HG03060 (cell line): ENCODE measurements around the gene RALA.
A peak's percentile ranks its signal among the peaks of the same experiment; 100 is the strongest.
"Not testable (repeated sequence)": the region's sequence is repeated elsewhere in the genome, so short reads cannot be mapped to it uniquely, and the experiment has no call there.

ENCODE experiments used
- ATAC-seq: cut with Tn5 transposase; IDR thresholded peaks from one replicate; pipeline ENCODE4 v1.9.1; 2021; ENCODE audit warnings: low read depth, moderate number of reproducible peaks; ENCODE audit not compliant: unreplicated experiment

Gene RALA

DNA sequence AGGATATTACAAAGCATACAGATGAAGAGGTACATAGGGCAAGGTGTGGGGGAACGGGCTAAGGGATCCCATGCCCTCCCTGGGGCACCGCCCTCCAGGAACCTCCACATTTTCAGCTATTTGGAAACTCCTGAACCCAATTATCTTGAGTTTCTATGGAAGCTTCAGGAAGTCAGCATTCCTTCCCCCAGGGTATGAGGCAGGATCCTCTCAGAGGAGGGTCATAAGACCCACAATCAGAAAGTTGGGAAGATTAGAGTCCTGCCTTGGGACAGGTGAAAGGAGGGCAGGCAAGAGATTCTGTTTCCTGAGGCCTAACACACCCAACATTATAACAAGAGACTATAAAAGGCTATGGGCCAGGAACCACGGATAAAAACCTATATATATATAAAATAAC is 98.0 kb downstream of the RALA start:
- no peak for ATAC-seq

DNA sequence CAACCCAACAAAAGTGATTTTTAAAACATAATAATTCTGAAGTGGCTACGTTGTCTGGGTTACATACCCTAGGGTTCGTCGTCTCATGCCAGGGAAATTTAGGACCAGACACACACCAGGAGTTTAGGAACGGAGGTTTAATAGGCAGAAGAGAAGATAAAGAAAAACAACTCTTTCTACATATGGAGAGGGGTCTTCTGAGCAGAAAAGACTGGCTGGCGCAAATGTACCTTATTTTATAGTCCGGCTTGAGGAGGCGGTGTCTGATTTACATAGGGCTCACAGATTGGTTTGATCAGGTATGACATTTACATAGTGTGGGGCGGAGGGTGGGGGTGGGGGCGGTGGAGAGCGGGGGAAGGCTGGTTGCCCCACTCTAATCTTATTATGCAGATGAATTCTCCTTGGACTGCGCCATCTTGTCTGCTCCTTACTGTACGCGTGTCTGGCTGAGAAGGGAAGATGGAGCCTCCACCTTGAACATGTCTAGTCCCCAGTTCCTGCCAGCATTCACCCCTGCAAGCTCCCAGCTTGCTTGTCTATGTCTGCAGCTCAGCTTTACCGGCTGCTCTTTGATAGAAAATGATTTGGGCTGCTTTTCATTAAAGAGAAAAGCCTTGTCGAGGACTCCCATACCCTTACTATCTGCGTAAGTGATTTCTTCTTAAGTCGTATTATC is 98.7 kb downstream of the RALA start:
- ATAC-seq: no peak

DNA sequence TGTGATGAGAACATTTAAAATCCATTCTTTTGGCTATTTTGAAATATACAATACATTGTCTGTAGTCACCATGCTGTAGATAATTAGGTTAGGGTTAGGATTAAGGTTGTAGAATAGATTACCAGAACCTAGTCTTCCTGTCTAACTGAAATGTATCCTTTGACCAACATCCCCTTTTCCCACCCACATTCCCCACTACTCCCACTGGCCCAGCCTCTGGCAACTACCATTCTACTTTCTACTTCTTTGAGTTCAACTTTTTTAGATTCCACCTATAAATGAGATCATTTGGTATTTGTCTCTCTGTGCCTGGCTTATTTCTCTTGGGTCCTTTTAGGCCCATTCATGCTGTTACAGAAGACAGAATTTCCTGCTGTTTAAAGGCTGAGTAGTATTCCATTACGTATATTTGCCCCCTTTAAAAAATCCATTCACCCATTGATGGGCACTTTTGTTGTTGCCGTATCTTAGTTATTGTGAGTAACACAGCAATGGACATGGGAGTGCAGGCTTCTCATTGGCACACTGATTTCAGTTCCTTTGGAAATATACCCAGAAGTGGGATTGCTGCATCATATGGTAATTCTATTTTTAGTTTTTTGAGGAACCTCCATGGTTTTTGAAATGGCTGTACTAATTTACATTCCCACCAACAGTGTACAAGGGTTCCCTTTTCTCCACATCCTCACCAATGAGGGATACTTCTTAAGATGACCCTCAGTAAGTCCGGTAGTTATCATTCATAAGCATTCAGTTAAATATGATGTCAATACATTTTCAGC is 104.0 kb downstream of the RALA start:
- ATAC-seq: no peak

DNA sequence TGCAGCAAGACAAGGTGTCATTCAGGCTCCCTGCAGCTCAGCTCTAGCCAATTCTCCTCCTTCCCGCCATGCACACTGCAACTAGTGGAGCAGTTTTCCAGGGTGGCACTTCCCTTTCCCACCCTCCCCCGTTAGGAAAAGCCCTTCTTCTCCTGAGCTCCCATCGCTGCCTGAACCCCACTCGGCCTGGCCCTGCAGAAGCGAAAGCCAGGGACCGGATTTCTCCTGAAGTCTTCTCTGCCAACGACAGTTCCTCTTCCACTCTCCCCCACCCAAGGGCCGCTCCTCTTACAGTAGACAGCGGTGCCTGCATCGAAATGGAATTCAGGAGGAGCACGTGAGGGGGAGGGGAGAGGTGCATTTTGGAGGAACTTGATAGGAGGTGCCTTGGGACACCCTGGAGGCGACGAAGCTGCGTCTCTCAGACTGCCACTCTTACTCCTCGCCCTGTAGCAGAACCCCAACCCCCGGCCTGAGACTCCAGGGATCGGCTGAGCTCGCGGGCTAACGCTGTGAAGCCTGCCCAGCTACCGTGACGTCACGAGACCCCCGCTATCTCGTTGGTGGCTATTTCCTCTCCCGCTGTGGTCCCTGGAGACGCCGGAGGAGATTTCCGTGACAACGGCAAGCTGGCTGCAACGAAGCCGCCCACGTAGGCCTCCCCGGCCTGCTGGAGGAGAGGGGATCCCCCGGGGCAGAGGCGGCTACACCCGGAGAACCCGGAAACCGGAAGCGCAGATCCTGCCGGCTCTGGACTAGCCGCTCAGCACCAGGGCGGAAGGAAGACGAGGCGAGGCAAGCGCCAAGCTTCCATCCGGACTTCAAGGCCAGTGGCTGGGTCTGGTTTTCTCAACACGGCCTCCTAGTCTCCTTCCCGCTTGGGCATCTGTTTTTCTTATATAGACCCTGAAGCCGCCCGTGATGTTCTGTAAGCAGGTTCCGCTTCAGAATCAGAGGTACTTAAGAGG is 109.7 kb downstream of the RALA start:
- peak; percentile 88 for ATAC-seq

DNA sequence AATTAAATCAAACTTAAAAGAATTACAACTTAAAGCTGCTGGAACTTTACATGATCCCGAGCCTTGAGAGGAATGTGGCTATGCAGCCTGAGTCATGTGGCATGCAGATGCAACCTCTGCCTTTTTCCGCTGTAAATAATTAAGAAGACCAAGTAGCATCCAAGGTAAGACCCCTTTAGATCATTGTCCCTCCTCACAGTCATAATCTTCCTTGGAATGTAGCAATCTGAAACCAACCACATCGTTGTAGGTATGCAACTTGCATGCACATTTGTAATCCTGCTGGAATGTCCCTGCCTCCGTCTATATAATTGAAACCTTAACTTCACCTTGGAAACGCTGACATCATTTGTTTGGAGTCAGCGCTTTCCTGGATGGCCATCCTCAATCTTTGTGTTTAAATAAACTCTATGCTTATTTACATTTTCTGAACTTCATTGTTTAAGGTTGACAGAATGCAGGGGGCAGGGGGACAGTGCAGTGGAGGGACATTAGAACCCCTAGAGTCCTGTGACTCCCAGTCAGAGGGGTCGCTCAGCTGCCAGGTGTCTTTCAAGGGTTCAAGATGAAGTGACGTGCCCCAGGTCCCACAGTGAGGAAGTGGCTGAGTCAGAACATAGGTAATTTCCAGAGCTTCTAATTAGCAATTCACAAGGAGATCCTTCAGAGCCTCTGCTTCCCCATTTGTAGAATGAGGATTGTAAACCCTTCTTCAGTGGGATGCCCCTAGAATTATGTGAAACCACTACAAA is 110.7 kb downstream of the RALA start:
- ATAC-seq: no peak

DNA sequence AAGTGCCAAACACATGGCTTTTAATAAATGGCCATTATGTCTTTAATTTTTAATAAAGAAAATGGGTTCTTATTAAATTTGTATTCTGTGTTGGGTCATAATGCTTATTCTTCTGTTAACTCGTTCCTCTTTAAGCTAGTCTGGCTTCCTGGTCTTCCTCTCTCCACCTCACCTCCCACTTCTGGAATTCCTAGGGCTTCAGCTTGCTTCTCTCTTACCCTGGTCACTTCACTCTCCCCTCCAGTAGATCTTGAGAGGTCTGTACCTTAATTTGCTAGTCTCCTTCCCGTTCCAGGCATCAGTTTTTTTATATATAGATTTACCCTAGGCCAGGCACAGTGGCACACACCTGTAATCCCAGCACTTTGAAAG is 111.2 kb downstream of the RALA start:
- ATAC-seq: no peak

DNA sequence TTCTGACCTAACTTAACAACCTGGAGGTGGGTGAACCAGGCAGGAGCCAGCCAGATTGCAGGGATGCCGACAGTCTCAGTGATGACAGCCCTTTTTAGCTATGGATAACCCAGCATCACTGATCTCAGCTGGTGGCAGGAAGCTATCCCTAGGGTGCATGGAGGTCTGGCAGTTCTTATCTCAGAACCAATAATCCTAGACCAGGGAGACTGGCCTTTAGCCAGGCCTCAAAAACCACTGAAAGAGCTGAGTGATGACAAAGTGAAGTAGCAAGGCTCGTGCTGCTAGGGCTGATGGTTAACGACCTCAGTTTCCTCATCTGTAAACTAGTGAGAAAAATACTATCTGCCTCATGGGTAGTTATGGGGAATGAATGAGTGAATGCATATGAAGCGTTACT is 112.5 kb downstream of the RALA start:
- no peak for ATAC-seq

DNA sequence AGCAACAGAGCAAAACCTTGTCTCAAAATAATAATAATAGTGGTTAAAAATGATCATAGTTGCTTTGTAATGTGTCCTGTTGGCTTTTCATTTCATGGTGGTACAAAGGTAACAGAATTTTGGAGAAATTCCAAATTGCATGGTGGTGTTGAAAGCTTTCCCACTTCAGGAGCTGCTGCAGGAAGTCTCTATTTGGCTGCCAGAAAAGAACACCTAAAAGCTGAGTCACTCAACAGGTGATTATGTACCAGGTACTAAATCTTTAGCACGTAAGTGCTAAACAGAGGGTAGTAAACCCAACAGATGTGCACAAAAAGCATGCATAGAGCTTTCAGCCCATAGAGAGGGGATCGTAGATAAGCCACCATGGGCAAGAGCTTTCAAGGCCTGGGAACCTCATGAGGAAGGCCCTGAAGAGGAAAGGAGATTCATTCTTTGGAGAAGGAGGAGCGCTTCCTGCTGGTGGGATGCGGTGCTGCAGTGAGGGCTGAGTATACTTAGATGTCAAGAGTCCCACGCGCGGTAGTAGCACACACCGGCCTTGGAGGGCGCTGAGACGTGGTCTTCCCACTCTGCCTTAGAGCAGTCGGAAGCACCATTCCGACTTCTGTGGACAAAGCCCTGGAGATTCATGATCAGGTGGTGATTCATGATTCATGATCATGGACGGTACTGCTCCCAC is 118.7 kb downstream of the RALA start:
- no peak for ATAC-seq

DNA sequence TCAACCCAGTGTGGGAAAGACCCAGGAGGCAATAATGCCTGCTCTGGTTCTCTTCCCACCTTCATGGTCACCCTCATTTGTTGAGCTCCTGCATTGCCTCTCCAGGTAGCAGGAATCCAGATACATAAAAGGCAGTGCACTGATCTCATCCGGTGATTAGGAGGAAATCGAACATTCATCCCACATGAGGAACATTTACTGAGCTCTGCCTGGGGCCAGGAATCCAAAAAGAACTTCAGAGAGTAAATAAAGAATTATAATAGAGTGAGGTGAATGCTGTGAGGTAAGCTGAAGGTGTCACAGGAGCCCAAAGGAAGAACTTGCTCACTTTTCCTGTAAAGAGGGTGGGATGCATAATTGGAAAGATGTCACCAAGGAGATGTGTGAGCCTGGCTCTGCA is 121.2 kb downstream of the RALA start:
- no peak for ATAC-seq

DNA sequence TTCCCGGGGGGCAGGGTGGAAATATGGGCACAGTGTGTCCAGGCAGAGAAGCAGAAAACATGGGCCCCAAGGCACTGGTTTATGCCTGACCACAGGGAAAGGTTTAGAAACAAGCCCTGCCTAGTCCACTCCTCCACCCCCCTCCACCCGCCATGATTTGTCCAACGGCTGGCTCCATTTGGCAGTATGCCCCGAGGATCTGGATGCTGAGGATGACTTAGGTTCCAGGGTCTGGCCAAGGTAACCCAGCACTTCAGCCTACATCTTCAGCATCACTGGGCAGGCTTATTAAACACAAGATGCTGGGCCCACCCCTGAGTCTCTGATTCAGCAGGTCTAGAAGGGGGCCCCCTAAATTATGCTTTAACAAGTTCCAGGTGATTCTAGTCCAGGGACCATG is 121.9 kb downstream of the RALA start:
- ATAC-seq: no peak

DNA sequence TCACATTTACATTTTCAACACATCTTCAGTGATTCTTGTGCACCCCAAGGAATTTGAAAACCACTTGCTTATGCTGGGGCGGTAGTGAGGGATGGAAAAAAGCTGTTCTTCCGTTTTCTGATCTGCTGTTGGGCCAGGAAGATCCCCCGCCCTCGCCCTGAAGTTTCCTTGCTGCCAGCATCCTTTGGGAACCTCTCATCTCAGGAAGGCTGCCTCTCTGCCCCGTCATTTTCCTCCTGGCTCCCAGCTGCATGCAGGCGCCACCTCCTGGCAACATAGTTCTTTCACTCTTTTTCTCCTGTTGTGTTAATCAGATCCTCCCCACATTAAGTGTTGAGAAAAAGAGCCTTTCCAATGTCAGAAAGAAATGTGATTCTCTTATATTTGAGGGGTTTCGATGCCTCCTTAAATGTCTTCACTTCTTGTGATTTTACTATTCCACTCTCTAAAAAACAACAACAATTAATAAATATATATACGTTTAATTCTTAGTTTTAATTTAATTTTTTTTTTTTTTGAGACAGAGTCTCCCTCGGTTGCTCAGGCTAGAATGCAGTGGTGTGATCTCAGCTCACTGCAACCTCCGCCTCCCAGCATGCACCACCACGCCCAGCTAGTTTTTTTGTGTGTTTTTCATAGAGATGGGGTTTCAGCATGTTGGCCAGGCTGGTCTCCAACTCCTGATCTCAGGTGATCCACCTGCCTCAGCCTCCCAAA is 122.9 kb downstream of the RALA start:
- ATAC-seq: no peak

DNA sequence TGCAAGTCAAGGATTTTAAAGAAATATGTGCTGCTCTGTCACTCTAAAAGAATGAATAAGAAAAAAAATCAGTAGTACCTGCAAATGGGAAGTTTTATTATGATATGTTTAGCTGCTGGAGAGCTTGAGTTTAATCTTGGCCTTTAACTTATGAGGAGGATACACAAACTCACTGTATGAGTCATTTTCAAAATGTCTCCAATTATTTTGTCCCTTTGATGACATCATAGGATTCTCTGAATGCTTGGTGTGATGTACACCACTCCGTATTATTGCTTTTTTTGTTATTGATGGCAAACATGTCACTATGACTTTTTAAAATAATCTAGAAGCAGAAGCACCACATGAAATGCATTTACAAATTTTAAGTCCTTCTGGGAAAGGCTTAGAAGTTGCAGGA is 125.8 kb downstream of the RALA start:
- ATAC-seq: no peak

DNA sequence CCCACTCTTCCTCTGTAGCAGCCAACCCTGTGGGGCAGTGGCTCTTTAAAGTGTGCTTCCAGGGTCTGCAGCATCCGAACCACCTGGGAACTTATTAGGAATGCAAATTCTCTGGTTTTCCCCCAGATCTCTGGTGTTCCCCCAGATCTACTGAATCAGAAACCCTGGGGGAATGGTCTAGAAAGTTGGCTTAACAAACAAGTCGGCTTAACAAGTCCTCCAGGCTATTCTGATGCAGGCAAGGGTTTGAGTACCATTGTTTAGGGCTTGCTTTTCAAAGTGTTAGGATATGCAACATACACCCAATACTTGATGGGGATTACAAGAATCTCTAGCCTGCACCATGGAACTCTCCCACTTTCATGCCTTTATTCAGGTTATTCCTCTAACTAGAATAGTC is 126.3 kb downstream of the RALA start:
- ATAC-seq: no peak

DNA sequence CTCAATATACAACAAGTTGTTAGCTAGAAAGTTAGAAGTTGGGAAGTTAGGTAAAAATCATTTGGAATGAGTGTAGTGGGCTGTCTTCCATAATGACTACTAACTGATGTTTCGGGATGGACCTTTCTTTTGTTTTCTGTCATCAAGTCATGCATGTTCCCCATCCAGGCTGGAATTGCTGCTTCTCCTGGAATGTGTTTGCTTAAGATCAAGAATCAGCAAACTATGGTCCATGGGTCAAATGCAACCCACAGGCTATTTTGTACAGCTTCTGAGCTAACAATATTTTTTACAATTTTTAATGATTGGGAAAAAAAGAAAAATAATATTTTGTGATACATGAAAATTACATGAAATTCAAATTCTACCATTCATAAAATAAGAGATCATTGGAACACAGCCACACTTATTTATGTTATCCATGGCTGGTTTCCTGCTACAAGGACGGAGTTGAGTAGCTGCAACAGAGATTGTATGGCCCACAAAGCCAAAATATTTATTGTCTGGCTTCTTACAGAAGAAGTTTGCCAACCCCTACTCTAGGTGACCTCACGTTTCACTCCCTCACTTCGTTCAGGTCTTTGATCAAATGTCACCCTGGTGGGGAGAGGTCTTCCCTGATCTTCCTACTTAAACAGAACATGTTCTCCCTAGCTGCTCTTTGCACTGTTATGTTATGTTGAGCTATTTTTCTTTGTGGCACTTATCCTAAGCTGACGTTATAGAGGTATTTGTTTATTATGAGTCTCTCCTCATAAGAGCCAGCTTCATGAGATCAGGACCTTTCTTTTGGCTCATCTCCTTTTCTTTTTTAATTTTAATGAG is 127.1 kb downstream of the RALA start:
- no peak for ATAC-seq

DNA sequence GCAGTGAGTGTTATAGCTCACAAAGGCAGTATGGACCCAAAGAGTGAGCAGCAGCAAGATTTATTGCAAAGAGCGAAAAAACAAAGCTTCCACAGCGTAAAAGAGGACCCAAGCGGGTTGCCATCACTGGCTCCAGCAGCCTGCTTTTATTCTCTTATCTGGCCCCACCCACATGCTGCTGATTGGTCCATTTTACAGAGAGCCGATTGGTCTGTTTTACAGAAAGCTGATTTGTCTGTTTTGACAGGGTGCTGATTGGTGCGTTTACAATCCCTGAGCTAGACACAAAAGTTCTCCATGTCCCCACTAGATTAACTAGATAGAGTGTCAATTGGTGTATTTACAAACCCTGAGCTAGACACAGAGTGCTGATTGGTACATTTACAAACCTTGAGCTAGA is 129.9 kb downstream of the RALA start:
- not testable (repeated sequence) for ATAC-seq

DNA sequence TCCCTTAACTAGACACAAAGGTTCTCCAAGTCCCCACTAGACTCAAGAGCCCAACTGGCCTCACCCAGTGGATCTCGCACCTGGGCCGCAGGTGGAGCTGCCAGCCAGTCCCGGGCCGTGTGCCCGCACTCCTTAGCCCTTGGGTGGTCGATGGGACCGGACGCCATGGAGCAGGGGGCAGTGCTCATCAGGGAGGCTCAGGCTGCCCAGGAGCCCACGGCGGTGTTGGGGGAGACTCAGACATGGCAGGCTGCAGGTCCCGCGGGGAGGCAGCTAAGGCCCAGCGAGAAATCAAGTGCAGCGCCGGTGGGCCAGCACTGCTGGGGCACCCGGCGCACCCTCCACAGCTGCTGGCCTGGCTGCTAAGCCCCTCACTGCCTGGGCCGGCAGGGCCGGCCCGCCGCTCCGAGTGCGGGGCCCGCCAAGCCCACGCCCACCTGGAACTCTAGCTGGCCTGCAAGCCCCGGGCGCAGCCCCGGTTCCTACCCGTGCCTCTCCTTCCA is 130.5 kb downstream of the RALA start:
- no peak for ATAC-seq

DNA sequence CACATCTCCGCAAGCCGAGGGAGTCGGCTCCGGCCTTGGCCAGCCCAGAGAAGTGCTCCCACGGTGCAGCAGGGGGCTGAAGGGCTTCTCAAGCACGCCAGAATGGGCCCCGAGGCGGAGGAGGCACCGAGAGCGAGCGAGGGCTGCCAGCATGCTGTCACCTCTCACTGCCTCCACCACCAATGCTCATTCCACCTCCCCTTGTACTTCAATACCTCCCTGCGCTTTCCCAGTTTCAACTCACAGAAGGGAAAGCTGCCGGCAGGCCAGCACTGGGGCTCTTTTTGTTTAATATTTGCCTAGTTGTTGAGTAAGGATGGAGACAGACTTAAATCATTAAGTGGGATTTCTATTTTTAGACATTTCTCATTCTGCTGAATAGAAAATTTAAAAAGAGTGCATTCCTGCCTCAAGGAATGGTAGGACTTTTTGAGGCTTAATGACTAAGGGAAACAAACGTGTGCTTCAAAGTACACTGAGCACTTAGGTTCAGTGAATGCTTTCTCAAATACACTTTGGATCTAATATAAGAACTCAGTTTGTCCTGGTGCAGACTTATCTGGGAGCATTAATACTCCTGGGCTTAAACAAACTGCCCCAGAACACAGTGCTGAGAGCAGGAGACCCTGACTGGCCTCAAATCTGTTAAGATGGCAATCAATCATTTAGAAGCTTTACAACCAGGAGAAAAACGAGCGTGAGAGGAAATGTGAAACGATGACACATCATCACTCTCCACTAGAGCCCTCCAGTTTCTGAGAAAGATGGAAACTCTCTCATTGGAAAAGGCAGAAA is 131.2 kb downstream of the RALA start:
- ATAC-seq: no peak
